Right lobe of liver (tissue), 6 donors: ENCODE results near the gene UBAC2. TPM values are rescaled to one million over a fixed set of nuclear protein-coding genes. Genes with fewer than 3 reads are reported as not detected.

ENCODE experiments used
- ATAC-seq, 4 donors: fragments of 200-7000 bp; cut with Tn5 transposase; one replicate each; pipeline ENCODE4 v1.9.1; 2020; ENCODE audit warnings: mild to moderate bottlenecking in 4 of 4, moderate library complexity in 4 of 4
- DNase-seq, 3 donors: peaks; one replicate each; pipeline ENCODE4 v3.0.0-alpha.2; 2020
- H3K27ac ChIP-seq, 3 donors: fragments of 200-600 bp; one replicate each; pipeline ENCODE4 v1.8.0; 2022
- H3K27me3 ChIP-seq, 2 donors: fragments of 200-600 bp; one replicate each; pipeline ENCODE4 v1.8.0; 2022
- H3K36me3 ChIP-seq, 4 donors: fragments of 200-600 bp; sonication (generic) in 1 of 4; one replicate each; pipeline versions ENCODE4 v1.5.1 to v1.8.0; 2017 to 2022; ENCODE audit warnings: control low read depth in 1 of 4
- H3K4me1 ChIP-seq, 4 donors: fragments of 200-600 bp; sonication (generic) in 1 of 4; one replicate each; pipeline versions ENCODE4 v1.5.1 to v1.8.0; 2017 to 2022; ENCODE audit warnings: control low read depth in 1 of 4
- H3K4me3 ChIP-seq, 3 donors: fragments of 200-600 bp; one replicate each; pipeline ENCODE4 v1.8.0; 2022
- H3K9me3 ChIP-seq, 4 donors: fragments of 200-600 bp; sonication (generic) in 1 of 4; one replicate each; pipeline versions ENCODE4 v1.5.1 to v1.8.0; 2017 to 2022; ENCODE audit warnings: control low read depth in 1 of 4
- POLR2A ChIP-seq: fragments of 450-650 bp; IDR thresholded peaks from one replicate; pipeline ENCODE4 v1.6.1; 2017; ENCODE audit warnings: antibody characterized with exemption, mild to moderate bottlenecking
- WGBS: methylation state at CpG from one replicate; pipeline ENCODE4 v1.1.6; 2018; ENCODE audit warnings: low coverage, low lambda C conversion rate; ENCODE audit not compliant: insufficient coverage; ENCODE audit errors: missing lambda C conversion rate; 5-methylcytosine and 5-hydroxymethylcytosine counted together
- intact Hi-C, 2 donors: fragments of 100-400 bp; cut with DNase I; formaldehyde crosslinking; loops; one replicate each; pipeline versions ENCODE4 v1.11.2 to v1.14.1; 2022
- total RNA-seq, 6 experiments: library from RNA; depleted of rRNA in 2 of 6; stranded (reverse); fragments of >200 nt in 2 of 6; fragmentation: NEBNext Ultra II Directional in 3 of 6; extraction: Animal tissue kit (Norgen Biotek cat#: 25700) in 3 of 6; gene quantifications; one replicate each; pipeline versions ENCODE4 v1.1.0 to v1.2.4, GENCODE V29; 2016 to 2023
- TF ChIP-seq, protein P1 (sequence below), 4 donors: fragments of 200-600 bp in 3 of 4; fragments of 450-650 bp in 1 of 4; IDR thresholded peaks; one replicate each; pipeline versions ENCODE4 v1.5.1 to v1.8.0; 2016 to 2022; ENCODE audit warnings: antibody characterized with exemption in 4 of 4, mild to moderate bottlenecking in 2 of 4
- donor health status: DM: no; HTN: yes; CAD: no.
- donor health status: DM: no; HTN: no; CAD: no.
- donor health status: DM: no; HTN: no; CAD: no.
- donor health status: DM: no; HTN: yes; CAD: no.
- donor health status: DM: no; HTN: yes; CAD: no.

UBAC2 gene
- total RNA-seq, 6 experiments from 2014 or later = 30.2 to 45.0 (median 37.0) TPM

DNA sequence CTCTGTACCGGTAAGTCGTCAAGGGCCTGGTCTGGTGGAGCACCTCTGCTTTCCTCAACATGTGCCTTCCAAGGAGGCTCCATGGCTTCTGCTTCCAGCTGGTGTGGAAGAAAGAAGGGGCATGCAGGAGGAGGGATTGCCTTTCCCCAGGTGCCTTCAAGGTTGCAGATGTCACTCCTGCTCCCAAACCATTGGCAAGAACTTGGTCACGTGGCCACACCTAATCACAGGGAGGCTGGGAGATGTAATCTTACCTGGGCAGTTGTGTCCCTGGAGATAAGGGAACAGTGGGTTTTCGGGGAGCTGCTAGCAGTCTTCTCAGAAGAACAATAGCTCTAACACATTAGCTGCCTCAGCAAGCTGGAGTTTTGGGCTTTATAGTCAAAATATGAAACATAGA is 67.3 kb downstream of the UBAC2 start:
- Histone ChIP-seq H3K9me3 (no peaks in the 10 kb centered on the region), H3K27ac (no peak overlapping the region), H3K27me3 (no peaks in the 10 kb centered on the region), H3K4me1 (peaks cover 0 to 4% (median 0%) of the 10 kb centered on the region in 4 donors), H3K4me3 (no peak overlapping the region), H3K36me3 (no peaks in the 10 kb centered on the region)
- TF ChIP-seq, protein P1, sequence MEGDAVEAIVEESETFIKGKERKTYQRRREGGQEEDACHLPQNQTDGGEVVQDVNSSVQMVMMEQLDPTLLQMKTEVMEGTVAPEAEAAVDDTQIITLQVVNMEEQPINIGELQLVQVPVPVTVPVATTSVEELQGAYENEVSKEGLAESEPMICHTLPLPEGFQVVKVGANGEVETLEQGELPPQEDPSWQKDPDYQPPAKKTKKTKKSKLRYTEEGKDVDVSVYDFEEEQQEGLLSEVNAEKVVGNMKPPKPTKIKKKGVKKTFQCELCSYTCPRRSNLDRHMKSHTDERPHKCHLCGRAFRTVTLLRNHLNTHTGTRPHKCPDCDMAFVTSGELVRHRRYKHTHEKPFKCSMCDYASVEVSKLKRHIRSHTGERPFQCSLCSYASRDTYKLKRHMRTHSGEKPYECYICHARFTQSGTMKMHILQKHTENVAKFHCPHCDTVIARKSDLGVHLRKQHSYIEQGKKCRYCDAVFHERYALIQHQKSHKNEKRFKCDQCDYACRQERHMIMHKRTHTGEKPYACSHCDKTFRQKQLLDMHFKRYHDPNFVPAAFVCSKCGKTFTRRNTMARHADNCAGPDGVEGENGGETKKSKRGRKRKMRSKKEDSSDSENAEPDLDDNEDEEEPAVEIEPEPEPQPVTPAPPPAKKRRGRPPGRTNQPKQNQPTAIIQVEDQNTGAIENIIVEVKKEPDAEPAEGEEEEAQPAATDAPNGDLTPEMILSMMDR (IDR thresholded peaks at IDR 0.05) = no peak
- TF ChIP-seq POLR2A = no peak
- intact Hi-C loops = loop anchor here (5.0 kb wide), 3 partner anchors 91 to 169 kb away; no protein-coding TSS in a partner anchor
- DNase-seq (no peak), ATAC-seq (no peak)
- WGBS = 100% methylated on average over 1 of the region's 4 CpGs

DNA sequence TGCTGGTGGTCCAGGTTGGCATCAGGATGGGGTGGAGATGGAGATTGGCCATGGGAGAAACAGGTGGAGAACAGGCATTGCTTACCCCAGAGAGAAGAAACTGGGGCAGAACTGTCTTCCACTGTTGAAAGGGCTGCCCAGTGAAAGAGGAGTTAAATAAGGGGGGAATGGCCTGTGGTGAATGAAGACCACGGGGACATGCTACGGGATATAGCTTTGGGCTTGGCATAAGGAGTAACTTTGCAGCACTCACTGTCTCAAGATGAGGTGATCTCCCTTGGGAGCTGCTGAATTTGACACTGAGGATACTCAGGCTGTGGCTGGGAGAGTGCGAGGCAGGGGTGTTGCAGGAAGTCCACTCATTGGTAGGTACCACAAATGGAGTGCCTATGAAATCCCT is 68.2 kb downstream of the UBAC2 start:
- 83% methylated on average over 1 of the region's 3 CpGs for WGBS
- ATAC-seq (peak in 1 of 4 donors; percentile 3), DNase-seq (no peak)
- no peaks in the 10 kb centered on the region for H3K36me3 ChIP-seq
- peaks cover 0 to 4% (median 0%) of the 10 kb centered on the region in 4 donors for H3K4me1 ChIP-seq
- intact Hi-C loops = loop anchor here (5.0 kb wide), 3 partner anchors 92 to 168 kb away; no protein-coding TSS in a partner anchor
- no peak overlapping the region for H3K27ac ChIP-seq
- H3K4me3 ChIP-seq = no peak overlapping the region
- no peaks in the 10 kb centered on the region for H3K27me3 ChIP-seq
- TF ChIP-seq, protein P1 (IDR thresholded peaks at IDR 0.05) = no peak
- H3K9me3 ChIP-seq = no peaks in the 10 kb centered on the region

DNA sequence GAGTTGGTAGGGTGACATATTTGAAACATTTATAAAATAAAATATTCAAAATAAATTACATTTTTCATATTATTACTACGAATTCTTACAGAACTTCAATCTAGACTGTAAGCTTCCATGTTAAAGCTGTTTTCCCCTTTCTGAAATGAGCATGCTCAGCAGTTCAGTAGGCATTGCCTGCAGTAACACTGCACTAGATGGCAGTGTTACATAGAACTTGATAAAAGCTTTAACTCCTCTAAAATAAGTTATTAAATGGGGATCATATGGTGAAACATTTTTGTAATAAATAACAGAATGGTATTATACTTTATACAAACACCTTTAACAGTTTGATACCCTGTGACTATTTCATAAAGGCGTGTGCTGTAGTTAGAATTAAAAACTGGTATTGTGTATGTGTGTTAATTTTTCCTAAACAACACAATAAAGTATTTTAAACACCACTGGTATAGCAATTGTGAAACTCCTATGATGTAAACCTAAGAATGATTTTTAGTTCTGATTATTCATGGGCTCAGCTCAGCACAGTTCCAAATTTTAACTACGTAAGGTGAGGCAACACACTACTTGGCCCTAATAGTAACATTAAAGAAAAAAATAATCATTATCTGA is 69.1 kb downstream of the UBAC2 start:
- Histone ChIP-seq H3K27me3 (no peaks in the 10 kb centered on the region), H3K4me1 (peaks cover 0 to 4% (median 0%) of the 10 kb centered on the region in 4 donors), H3K9me3 (no peaks in the 10 kb centered on the region), H3K27ac (no peak overlapping the region), H3K36me3 (no peaks in the 10 kb centered on the region), H3K4me3 (no peak overlapping the region)
- ATAC-seq (peak; percentile 77 to 91 (median 87)), DNase-seq (no peak)
- WGBS = 40% methylated on average over 3 of the region's 3 CpGs
- intact Hi-C loops = loop anchor here (5.0 kb wide), 3 partner anchors 92 to 168 kb away; no protein-coding TSS in a partner anchor
- TF ChIP-seq, protein P1 (IDR thresholded peaks at IDR 0.05) = peak; percentile 72 to 87 (median 80)
- TF ChIP-seq POLR2A = no peak

- Histone ChIP-seq H3K36me3 (no peaks in the 10 kb centered on the region), H3K4me1 (peaks cover 0 to 4% (median 0%) of the 10 kb centered on the region in 4 donors), H3K4me3 (no peak overlapping the region), H3K27me3 (no peaks in the 10 kb centered on the region), H3K9me3 (no peaks in the 10 kb centered on the region), H3K27ac (no peak overlapping the region)
- WGBS = 67% methylated on average over 2 of the region's 2 CpGs
- no peak for DNase-seq
- intact Hi-C loops = no loop called here
- TF ChIP-seq, protein P1 (IDR thresholded peaks at IDR 0.05) = no peak
- no peak for TF ChIP-seq POLR2A
- ATAC-seq = no peak
These were observed 69.9 kb downstream of the UBAC2 start for GRCh38 chr13:99270518-99270917.
